Astrocyte of the cerebellum (primary cell): Measurements from ENCODE around the gene SIRT2.

Experiments used
- DNase-seq: peaks from one replicate; pipeline ENCODE4 v3.0.0-alpha.2; 2011; ENCODE audit warnings: low read depth
- H3K4me3 ChIP-seq: 2 replicates; pipeline ENCODE4 v1.5.1; 2011; ENCODE audit warnings: mild to moderate bottlenecking, low read depth, low read length, moderate library complexity
- in situ Hi-C: cut with HindIII; loops from 2 replicates; pipeline ENCODE4 v1.10.0; 2017; ENCODE audit warnings: low sequenced_read_pairs
- TF ChIP-seq, protein P1 (sequence below): IDR thresholded peaks from 2 replicates; pipeline ENCODE4 v1.5.1; 2012; ENCODE audit warnings: low read length, low read depth, moderate library complexity, mild to moderate bottlenecking; ENCODE audit errors: missing control alignments

The SIRT2 gene

DNA sequence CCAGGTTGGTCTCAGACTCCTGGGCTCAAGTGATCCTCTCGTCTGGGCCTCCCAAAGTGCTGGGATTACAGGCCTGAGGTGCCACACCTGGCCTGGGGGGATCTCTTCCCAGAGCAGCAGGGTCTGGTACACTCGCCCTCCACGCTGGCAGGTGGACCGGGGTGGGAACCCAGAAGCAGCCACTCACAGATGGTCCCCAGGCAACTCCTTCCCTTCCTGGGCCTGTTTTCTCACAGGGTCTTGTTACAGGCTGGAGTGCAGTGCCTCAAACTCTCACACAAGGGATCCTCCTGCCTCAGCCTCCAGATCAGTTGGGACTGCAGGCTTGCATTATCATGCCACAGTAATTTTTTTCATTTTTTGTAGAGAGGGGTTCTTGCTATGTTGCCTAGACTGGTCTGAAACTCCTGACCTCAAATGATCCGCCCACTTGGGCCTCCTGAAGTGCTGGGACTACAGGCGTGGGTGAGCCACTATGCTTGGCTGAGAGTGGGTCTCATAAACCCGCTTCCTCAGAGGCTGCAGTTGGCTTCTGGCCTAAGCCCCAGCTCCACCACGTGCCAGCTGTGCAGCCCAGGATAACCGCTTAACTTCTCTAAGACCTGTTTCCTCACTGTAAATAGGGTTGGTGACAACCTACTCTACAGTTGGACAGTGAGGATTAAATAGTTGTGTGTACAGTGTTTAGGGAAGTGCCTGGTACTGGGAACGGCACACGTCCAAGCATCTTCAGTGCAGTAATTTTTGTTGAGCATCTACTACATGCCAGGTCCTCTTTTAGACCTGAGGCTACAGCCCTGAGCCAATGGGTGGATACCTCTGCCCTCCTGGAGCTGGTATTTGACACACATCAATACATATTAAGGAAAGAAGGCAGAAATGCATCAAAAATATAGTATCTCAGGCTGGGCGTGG lies 13.4 kb upstream of the SIRT2 start:
- TF ChIP-seq, protein P1, sequence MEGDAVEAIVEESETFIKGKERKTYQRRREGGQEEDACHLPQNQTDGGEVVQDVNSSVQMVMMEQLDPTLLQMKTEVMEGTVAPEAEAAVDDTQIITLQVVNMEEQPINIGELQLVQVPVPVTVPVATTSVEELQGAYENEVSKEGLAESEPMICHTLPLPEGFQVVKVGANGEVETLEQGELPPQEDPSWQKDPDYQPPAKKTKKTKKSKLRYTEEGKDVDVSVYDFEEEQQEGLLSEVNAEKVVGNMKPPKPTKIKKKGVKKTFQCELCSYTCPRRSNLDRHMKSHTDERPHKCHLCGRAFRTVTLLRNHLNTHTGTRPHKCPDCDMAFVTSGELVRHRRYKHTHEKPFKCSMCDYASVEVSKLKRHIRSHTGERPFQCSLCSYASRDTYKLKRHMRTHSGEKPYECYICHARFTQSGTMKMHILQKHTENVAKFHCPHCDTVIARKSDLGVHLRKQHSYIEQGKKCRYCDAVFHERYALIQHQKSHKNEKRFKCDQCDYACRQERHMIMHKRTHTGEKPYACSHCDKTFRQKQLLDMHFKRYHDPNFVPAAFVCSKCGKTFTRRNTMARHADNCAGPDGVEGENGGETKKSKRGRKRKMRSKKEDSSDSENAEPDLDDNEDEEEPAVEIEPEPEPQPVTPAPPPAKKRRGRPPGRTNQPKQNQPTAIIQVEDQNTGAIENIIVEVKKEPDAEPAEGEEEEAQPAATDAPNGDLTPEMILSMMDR: no peak
- in situ Hi-C loops: no loop called here

GRCh38 chr19:38911388-38912001 lies 12.1 kb upstream of the SIRT2 start:
- no peak overlapping the region for H3K4me3 ChIP-seq
- in situ Hi-C loops: no loop called here
- no peak for DNase-seq
- TF ChIP-seq, protein P1: no peak

More for the DNA sequence above, 13.4 kb upstream of the SIRT2 start:
- DNase-seq: no peak
- no peak overlapping the region for H3K4me3 ChIP-seq

GRCh38 chr19:38910488-38910887 lies 11.1 kb upstream of the SIRT2 start:
- TF ChIP-seq, protein P1: no peak
- no peak overlapping the region for H3K4me3 ChIP-seq
- in situ Hi-C loops: no loop called here
- no peak for DNase-seq

- TF ChIP-seq, protein P1: no peak
- no peak overlapping the region for H3K4me3 ChIP-seq
- DNase-seq: no peak
- in situ Hi-C loops: no loop called here
These were observed 9.5 kb upstream of the SIRT2 start for GRCh38 chr19:38908911-38909310.

- no peak overlapping the region for H3K4me3 ChIP-seq
- in situ Hi-C loops: no loop called here
- TF ChIP-seq, protein P1: no peak
- no peak for DNase-seq
These were observed 8.3 kb upstream of the SIRT2 start for GRCh38 chr19:38907670-38908069.

- TF ChIP-seq, protein P1: no peak
- no peak overlapping the region for H3K4me3 ChIP-seq
- in situ Hi-C loops: no loop called here
- no peak for DNase-seq
These were observed 7.8 kb upstream of the SIRT2 start for GRCh38 chr19:38907227-38907626.
